Peyer's patch (tissue), 4 donors: Measurements from ENCODE around the gene XIRP2.

Experiments used
- CTCF ChIP-seq, 6 experiments: fragments of 450-650 bp in 4 of 6; fragments of 200-600 bp in 2 of 6; sonication (generic) in 1 of 6; IDR thresholded peaks; one replicate each; pipeline ENCODE4 v1.5.1; 2017 to 2019; ENCODE audit warnings: antibody characterized with exemption in 6 of 6, mild to moderate bottlenecking in 3 of 6, moderate library complexity in 1 of 6
- POLR2A ChIP-seq, 2 donors: fragments of 450-650 bp; IDR thresholded peaks; one replicate each; pipeline ENCODE4 v1.5.1; 2017; ENCODE audit warnings: antibody characterized with exemption in 2 of 2, mild to moderate bottlenecking in 2 of 2, moderate library complexity in 2 of 2

DNA sequence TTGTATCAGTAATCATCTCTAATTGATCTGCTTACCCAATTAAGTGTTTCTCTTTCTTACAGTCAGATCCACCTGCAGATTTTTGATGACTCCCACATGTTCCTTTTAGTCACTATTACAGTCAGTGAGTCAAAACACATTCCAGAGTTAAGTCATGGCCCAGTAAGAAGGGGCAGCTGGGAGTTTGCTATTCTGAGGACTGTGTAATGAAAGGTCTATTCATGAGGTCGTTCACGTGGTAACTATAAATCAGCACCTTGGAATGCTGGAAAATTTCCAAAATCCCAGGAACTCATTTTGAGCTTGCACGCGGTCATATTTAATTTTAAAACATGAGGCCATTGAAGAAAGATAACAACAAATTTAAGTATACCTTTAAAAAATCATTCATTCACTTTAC lies 252.5 kb downstream of the XIRP2 start:
- TF ChIP-seq POLR2A (IDR thresholded peaks at IDR 0.05): no peak
- no peak for TF ChIP-seq CTCF (IDR thresholded peaks at IDR 0.05)
